ENCODE results near the gene SLC38A2.

SLC38A2 gene

GRCh38 chr12:46372544-46373300 lies at the start of gene SLC38A2:
Gene SLC38A2, minus strand, starts transcription at chr12:46372773. Its CDS starts 1,480 bp downstream, at chr12:46371293.
- peak; percentile 98 for DNase-seq

GRCh38 chr12:46419675-46420074 lies 47.1 kb upstream of the SLC38A2 start:
- DNase-seq: no peak

- no peak for DNase-seq
Measured at GRCh38 chr12:46415552-46415951, 43.0 kb upstream of the SLC38A2 start.

- no peak for DNase-seq
Measured at GRCh38 chr12:46414591-46415268, 42.2 kb upstream of the SLC38A2 start.

- DNase-seq: no peak
Measured at GRCh38 chr12:46413368-46413767, 40.8 kb upstream of the SLC38A2 start.

- DNase-seq: no peak
Measured at GRCh38 chr12:46412857-46413256, 40.3 kb upstream of the SLC38A2 start.

GRCh38 chr12:46410495-46410894 lies 37.9 kb upstream of the SLC38A2 start:
- no peak for DNase-seq

- DNase-seq: no peak
Measured at GRCh38 chr12:46409974-46410373, 37.4 kb upstream of the SLC38A2 start.

- no peak for DNase-seq
Measured at GRCh38 chr12:46409342-46409741, 36.8 kb upstream of the SLC38A2 start.

GRCh38 chr12:46408441-46408840 lies 35.9 kb upstream of the SLC38A2 start:
- DNase-seq: no peak

GRCh38 chr12:46407361-46407760 lies 34.8 kb upstream of the SLC38A2 start:
- peak; percentile 12 for DNase-seq

- no peak for DNase-seq
Measured at GRCh38 chr12:46406352-46407027, 33.9 kb upstream of the SLC38A2 start.

- DNase-seq: no peak
Measured at GRCh38 chr12:46404733-46405132, 32.2 kb upstream of the SLC38A2 start.

- no peak for DNase-seq
Measured at GRCh38 chr12:46404225-46404631, 31.7 kb upstream of the SLC38A2 start.

- DNase-seq: no peak
Measured at GRCh38 chr12:46403719-46404070, 31.1 kb upstream of the SLC38A2 start.

GRCh38 chr12:46402941-46403718 lies 30.6 kb upstream of the SLC38A2 start:
- no peak for DNase-seq

GRCh38 chr12:46402451-46402850 lies 29.9 kb upstream of the SLC38A2 start:
- no peak for DNase-seq

- no peak for DNase-seq
Measured at GRCh38 chr12:46401662-46402061, 29.1 kb upstream of the SLC38A2 start.

- no peak for DNase-seq
Measured at GRCh38 chr12:46400406-46400805, 27.8 kb upstream of the SLC38A2 start.

GRCh38 chr12:46399461-46400248 lies 27.1 kb upstream of the SLC38A2 start:
- peak; percentile 36 for DNase-seq

- DNase-seq: no peak
Measured at GRCh38 chr12:46396826-46397225, 24.3 kb upstream of the SLC38A2 start.

GRCh38 chr12:46395388-46395787 lies 22.8 kb upstream of the SLC38A2 start:
- no peak for DNase-seq
